ENCODE results near the gene PHTF1. TPM values are rescaled to one million over a fixed set of nuclear protein-coding genes. Genes with fewer than 3 reads are reported as not detected.

PHTF1 gene
- polyA plus RNA-seq, 1 experiment: 7.4 TPM

DNA sequence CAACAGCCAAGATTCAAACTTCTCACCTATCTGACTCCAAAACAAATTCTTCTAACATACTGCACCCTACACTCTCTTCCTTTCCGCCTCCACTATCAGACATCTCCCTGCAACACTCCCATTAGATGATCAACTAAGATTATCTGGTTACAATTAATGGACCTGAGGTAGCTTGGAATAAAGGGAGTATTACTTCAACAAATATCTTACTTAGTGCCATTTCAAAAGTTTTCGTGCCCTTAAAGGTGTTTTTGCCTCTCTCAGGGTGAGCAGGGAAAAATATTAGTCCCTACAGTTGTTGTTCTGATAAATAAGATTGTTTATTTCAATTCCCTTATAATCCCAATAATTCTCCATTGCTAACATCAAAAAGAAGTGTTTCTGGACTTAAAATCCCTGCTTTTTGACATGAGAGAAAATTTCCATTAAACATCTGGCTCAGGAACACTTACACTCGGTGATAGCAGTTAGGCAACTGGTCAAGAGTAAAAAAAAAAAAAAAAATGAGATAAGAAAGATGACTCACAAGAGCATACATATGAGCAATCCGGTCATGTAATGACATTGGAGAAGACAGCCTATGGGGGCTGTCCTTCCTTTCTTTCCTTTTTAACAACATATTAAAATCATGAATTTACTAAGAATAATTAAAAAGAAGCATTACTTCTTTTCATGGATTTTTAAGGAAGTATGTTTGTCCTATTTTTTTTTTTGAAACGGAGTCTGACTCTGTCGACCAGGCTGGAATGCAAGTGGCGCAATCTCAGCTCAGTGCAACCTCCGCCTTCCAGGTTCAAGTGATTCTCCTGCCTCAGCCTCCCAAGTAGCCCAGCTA lies 45.4 kb upstream of the PHTF1 start:
- H3K4me3 ChIP-seq (ENCODE audit: low read depth, low read length): no peak overlapping the region
- ChIA-PET CTCF (no interaction called here), POLR2A (interaction anchor here (1.1 kb wide), 1 partner anchor 46 kb away, joined by 14 read pairs; no protein-coding TSS in a partner anchor)
- no peaks in the 10 kb centered on the region for H3K36me3 ChIP-seq (ENCODE audit: control insufficient read depth, insufficient read depth, low read length)
- no peak for DNase-seq (ENCODE audit: low read depth)
- H3K27me3 ChIP-seq (ENCODE audit: control insufficient read depth, insufficient read depth, low read length): no peaks in the 10 kb centered on the region
- no peak for TF ChIP-seq CTCF (IDR thresholded peaks at IDR 0.05; ENCODE audit: insufficient read depth, low read depth, low read length)

GRCh38 chr1:113802367-113803007 lies 43.2 kb upstream of the PHTF1 start:
- H3K36me3 ChIP-seq (ENCODE audit: control insufficient read depth, insufficient read depth, low read length): no peaks in the 10 kb centered on the region; the same call in 1 of the 2 replicates
- no peaks in the 10 kb centered on the region for H3K27me3 ChIP-seq (ENCODE audit: control insufficient read depth, insufficient read depth, low read length)
- POLR2A ChIA-PET: no interaction called here
- CTCF ChIA-PET: no interaction called here
- no peak for DNase-seq (ENCODE audit: low read depth)
- no peak overlapping the region for H3K4me3 ChIP-seq (ENCODE audit: low read depth, low read length)
- no peak for TF ChIP-seq CTCF (IDR thresholded peaks at IDR 0.05; ENCODE audit: insufficient read depth, low read depth, low read length)

GRCh38 chr1:113800487-113800886 lies 41.2 kb upstream of the PHTF1 start:
- DNase-seq (ENCODE audit: low read depth): no peak
- Histone ChIP-seq H3K4me3 (ENCODE audit: low read depth, low read length) (no peak overlapping the region), H3K36me3 (ENCODE audit: control insufficient read depth, insufficient read depth, low read length) (peaks cover 1% of the 10 kb centered on the region; the same call in 1 of the 2 replicates), H3K27me3 (ENCODE audit: control insufficient read depth, insufficient read depth, low read length) (no peaks in the 10 kb centered on the region)
- TF ChIP-seq CTCF (IDR thresholded peaks at IDR 0.05; ENCODE audit: insufficient read depth, low read depth, low read length): no peak
- ChIA-PET CTCF (no interaction called here), POLR2A (no interaction called here)

DNA sequence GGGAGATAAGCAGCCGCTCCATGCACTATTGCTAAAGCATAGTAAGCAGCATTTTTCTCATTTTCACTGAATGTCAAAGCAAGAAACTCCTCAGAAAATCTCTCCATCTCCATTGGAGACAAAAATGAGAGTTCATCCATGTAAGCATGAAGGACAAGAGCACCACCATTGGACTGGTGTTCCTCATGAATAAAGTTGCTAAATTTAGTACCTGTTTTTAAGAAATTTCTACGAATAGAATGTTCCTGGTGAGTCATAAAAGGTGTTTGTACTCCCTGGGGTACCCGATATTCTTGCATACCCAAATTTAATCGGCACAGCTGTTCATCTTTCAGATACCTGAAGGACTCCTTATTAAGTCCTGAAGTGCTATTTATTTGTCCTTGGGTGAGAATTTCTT lies 38.2 kb upstream of the PHTF1 start:
- Histone ChIP-seq H3K36me3 (ENCODE audit: control insufficient read depth, insufficient read depth, low read length) (peaks cover 1% of the 10 kb centered on the region; the same call in 1 of the 2 replicates), H3K27me3 (ENCODE audit: control insufficient read depth, insufficient read depth, low read length) (no peaks in the 10 kb centered on the region), H3K4me3 (ENCODE audit: low read depth, low read length) (no peak overlapping the region)
- TF ChIP-seq CTCF (IDR thresholded peaks at IDR 0.05; ENCODE audit: insufficient read depth, low read depth, low read length): no peak
- ChIA-PET CTCF (interaction anchor here (1.5 kb wide), 1 partner anchor 15 kb away, joined by 4 read pairs; the partner anchor contains the start of gene RSBN1), POLR2A (no interaction called here)
- DNase-seq (ENCODE audit: low read depth): no peak

Data from BJ (cell line).